A673 (cell line): ENCODE results near the gene ANAPC2.

Experiments used
- EZH2 ChIP-seq: fragments of 200-600 bp; sonication (generic); IDR thresholded peaks from 2 replicates; pipeline ENCODE4 v1.6.1; 2017; ENCODE audit warnings: borderline replicate concordance, low read depth, mild to moderate bottlenecking, mixed read lengths, antibody characterized with exemption, low read length; ENCODE audit not compliant: poor library complexity, severe bottlenecking
- TF ChIP-seq, protein P1 (sequence below): fragments of 300-800, 200-600 bp; sonication (generic); conservative IDR thresholded peaks from 2 replicates; pipeline ENCODE4 v1.5.1; 2017; ENCODE audit warnings: low read depth, mild to moderate bottlenecking, antibody characterized with exemption, low read length, moderate library complexity, mixed read lengths

DNA sequence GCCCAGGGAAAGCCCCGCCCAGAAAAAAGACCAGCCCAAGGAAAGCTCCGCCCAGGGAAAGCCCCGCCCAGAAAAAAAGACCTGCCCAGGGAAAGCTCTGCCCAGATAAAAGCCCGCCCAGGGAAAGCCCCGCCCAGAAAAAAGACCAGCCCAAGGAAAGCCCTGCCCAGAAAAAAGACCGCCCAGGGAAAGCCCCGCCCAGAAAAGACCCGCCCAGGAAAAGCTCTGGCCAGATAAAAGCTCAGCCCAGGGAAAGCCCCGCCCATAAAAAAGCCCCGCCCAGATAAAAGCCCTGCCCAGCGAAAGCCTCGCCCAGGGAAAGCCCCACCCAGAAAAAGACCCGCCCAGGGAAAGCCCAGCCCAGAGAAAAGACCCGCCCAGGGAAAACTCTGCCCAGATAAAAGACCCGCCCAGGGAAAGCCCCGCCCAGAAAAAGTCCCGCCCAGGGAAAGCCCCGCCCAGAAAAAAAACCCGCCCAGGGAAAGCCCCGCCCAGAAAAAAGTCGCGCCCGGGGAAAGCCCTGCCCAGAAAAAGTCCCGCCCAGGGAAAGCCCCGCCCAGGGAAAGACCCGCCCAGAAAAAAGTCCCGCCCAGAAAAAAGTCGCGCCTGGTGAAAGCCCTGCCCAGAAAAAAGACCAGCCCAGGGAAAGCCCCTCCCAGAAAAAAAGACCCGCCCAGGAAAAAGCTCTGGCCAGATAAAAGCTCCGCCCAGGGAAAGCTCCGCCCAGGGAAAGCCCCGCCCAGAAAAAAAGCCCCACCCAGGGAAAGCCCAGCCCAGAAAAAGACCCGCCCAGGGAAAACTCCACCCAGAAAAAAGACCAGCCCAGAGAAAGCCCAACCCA, 37.5 kb downstream of the ANAPC2 start:
- TF ChIP-seq, protein P1, sequence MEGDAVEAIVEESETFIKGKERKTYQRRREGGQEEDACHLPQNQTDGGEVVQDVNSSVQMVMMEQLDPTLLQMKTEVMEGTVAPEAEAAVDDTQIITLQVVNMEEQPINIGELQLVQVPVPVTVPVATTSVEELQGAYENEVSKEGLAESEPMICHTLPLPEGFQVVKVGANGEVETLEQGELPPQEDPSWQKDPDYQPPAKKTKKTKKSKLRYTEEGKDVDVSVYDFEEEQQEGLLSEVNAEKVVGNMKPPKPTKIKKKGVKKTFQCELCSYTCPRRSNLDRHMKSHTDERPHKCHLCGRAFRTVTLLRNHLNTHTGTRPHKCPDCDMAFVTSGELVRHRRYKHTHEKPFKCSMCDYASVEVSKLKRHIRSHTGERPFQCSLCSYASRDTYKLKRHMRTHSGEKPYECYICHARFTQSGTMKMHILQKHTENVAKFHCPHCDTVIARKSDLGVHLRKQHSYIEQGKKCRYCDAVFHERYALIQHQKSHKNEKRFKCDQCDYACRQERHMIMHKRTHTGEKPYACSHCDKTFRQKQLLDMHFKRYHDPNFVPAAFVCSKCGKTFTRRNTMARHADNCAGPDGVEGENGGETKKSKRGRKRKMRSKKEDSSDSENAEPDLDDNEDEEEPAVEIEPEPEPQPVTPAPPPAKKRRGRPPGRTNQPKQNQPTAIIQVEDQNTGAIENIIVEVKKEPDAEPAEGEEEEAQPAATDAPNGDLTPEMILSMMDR = no peak
- no peak for TF ChIP-seq EZH2
